ENCODE results near the gene HERPUD2.
"Not testable (repeated sequence)": the region's sequence is repeated elsewhere in the genome, so short reads cannot be mapped to it uniquely, and the experiment has no call there.

The HERPUD2 gene

GRCh38 chr7:35712563-35713226, 17.8 kb upstream of the HERPUD2 start:
- no peak for DNase-seq

GRCh38 chr7:35707422-35707821, 12.5 kb upstream of the HERPUD2 start:
- DNase-seq, result no peak

GRCh38 chr7:35705932-35706461, 11.1 kb upstream of the HERPUD2 start:
- DNase-seq, result no peak

GRCh38 chr7:35704261-35704660, 9.3 kb upstream of the HERPUD2 start:
- no peak for DNase-seq

- DNase-seq, result no peak
These were observed 7.6 kb upstream of the HERPUD2 start for GRCh38 chr7:35702541-35702940.

- no peak for DNase-seq
These were observed 6.5 kb upstream of the HERPUD2 start for GRCh38 chr7:35701287-35701900.

GRCh38 chr7:35700865-35701264, 5.9 kb upstream of the HERPUD2 start:
- no peak for DNase-seq

GRCh38 chr7:35700333-35700732, 5.4 kb upstream of the HERPUD2 start:
- no peak for DNase-seq

GRCh38 chr7:35699796-35700305, 4.9 kb upstream of the HERPUD2 start:
- DNase-seq, result no peak

- DNase-seq, result not testable (repeated sequence)
These were observed 3.4 kb upstream of the HERPUD2 start for GRCh38 chr7:35698382-35698781.

- DNase-seq, result no peak
These were observed 2.7 kb upstream of the HERPUD2 start for GRCh38 chr7:35697414-35698175.

- DNase-seq, result no peak
These were observed 1.1 kb upstream of the HERPUD2 start for GRCh38 chr7:35695987-35696386.

- no peak for DNase-seq
These were observed 527 bp upstream of the HERPUD2 start for GRCh38 chr7:35695473-35695850.

GRCh38 chr7:35694161-35694783, 663 bp downstream of the HERPUD2 start:
- no peak for DNase-seq

- DNase-seq, result no peak
These were observed 3.1 kb downstream of the HERPUD2 start for GRCh38 chr7:35691827-35692307.

- DNase-seq, result no peak
These were observed 3.6 kb downstream of the HERPUD2 start for GRCh38 chr7:35691366-35691765.

- DNase-seq, result not testable (repeated sequence)
These were observed 4.3 kb downstream of the HERPUD2 start for GRCh38 chr7:35690614-35691013.

GRCh38 chr7:35685781-35686180, 9.2 kb downstream of the HERPUD2 start:
- DNase-seq, result no peak

GRCh38 chr7:35681231-35682029, 13.5 kb downstream of the HERPUD2 start:
- DNase-seq, result no peak

GRCh38 chr7:35680403-35681013, 14.4 kb downstream of the HERPUD2 start:
- DNase-seq, result no peak

- DNase-seq, result no peak
These were observed 17.2 kb downstream of the HERPUD2 start for GRCh38 chr7:35677582-35678356.
